ENCODE data around the gene WDFY2. TPM values are rescaled to one million over a fixed set of nuclear protein-coding genes. Genes with fewer than 3 reads are reported as not detected.

Gene WDFY2
- polyA plus RNA-seq, 3 donors = 6.5 to 40.1 (median 9.1) TPM

DNA sequence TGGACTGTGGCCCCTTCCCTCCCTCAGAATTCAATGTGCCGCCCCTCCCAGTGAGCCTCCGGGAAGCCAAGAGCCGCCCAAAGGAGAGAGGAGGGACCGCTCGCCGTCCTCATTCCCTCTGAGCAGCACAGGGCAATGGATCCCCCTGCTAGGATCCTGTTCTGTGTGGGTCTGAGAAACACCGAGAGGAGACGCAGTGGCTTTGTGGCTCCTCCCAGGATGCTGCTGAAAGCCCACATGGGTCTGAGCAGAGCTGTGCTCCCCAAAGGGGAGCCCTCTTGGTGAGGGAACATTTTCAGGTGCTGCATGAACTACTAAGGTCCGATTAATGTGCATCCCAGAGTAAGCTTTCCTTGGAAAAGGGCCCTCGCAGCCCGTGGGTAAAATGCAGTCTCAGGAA is 189.3 kb downstream of the WDFY2 start:
- WGBS (ENCODE audit: insufficient coverage) = 95% methylated on average over 5 of the region's 11 CpGs
- Mint-ChIP-seq H3K4me3 (no peak overlapping the region), H3K27me3 (ENCODE audit: low read depth in 3 of 3) (peaks cover 7 to 29% (median 16%) of the 10 kb centered on the region in 3 donors), H3K9me3 (peaks cover 0 to 4% (median 0%) of the 10 kb centered on the region in 7 donors), H3K4me1 (peaks cover 9% of the 10 kb centered on the region), H3K27ac (no peak overlapping the region), H3K36me3 (peaks cover 0 to 1% of the 10 kb centered on the region in 2 donors)
- Histone ChIP-seq H3K36me3 (replicated peaks in 1 of 2; ENCODE audit: control insufficient read depth in 1 of 2, insufficient read depth in 2 of 2, low read length in 2 of 2) (peaks cover 0 to 6% of the 10 kb centered on the region in 2 donors), H3K4me3 (replicated peaks in 1 of 3; ENCODE audit: low read depth in 2 of 3, low read length in 3 of 3) (no peak overlapping the region), H2AFZ (ENCODE audit: insufficient read depth, low read depth, low read length, poor library complexity, severe bottlenecking) (no peak overlapping the region), H3K9me3 (replicated peaks in 1 of 2; ENCODE audit: control insufficient read depth in 1 of 2, insufficient read depth in 1 of 2, low read length in 2 of 2) (no peaks in the 10 kb centered on the region), H3K27ac (ENCODE audit: low read depth in 1 of 2, low read length in 2 of 2) (no peak overlapping the region), H3K4me2 (replicated peaks; ENCODE audit: extremely low read depth, low read length, poor library complexity, severe bottlenecking) (no peak overlapping the region), H3K79me2 (ENCODE audit: insufficient read depth, low read length) (no peaks in the 10 kb centered on the region), H4K20me1 (ENCODE audit: insufficient read depth, low read length) (no peaks in the 10 kb centered on the region), H3K27me3 (ENCODE audit: control insufficient read depth in 2 of 2, insufficient read depth in 2 of 2, low read length in 2 of 2) (peaks cover 0 to 18% of the 10 kb centered on the region in 2 donors), H3K9ac (ENCODE audit: insufficient read depth, low read length, poor library complexity, severe bottlenecking) (no peak overlapping the region), H3K4me1 (ENCODE audit: control insufficient read depth in 1 of 2, insufficient read depth in 2 of 2, low read length in 2 of 2) (peaks cover 0 to 6% of the 10 kb centered on the region in 2 donors)
- TF ChIP-seq, protein P1, sequence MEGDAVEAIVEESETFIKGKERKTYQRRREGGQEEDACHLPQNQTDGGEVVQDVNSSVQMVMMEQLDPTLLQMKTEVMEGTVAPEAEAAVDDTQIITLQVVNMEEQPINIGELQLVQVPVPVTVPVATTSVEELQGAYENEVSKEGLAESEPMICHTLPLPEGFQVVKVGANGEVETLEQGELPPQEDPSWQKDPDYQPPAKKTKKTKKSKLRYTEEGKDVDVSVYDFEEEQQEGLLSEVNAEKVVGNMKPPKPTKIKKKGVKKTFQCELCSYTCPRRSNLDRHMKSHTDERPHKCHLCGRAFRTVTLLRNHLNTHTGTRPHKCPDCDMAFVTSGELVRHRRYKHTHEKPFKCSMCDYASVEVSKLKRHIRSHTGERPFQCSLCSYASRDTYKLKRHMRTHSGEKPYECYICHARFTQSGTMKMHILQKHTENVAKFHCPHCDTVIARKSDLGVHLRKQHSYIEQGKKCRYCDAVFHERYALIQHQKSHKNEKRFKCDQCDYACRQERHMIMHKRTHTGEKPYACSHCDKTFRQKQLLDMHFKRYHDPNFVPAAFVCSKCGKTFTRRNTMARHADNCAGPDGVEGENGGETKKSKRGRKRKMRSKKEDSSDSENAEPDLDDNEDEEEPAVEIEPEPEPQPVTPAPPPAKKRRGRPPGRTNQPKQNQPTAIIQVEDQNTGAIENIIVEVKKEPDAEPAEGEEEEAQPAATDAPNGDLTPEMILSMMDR (IDR thresholded peaks at IDR 0.05) = no peak
- no peak for DNase-seq
- intact Hi-C loops (cut with micrococcal nuclease) = no loop called here

DNA sequence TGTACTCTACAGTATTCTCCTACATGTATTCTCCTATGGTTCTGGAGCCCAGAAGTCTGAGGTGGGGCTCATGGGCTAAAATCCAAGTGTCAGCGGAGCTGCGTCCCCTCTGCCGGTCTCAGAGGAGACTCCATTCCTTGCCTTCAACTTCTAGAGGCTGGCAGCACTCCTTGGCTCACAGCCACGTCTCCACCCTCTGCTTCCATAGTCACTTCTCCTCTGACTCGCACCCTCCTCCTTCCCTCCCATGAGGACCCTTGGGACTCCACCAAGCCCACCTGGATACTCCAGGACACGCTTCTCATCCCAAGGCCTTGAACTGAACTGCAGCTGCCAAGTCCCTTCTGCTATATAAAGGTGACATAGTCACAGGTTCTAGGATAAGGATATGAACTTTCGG is 191.9 kb downstream of the WDFY2 start:
- no peak overlapping the region for H3K9ac ChIP-seq (ENCODE audit: insufficient read depth, low read length, poor library complexity, severe bottlenecking)
- Mint-ChIP-seq H3K9me3 (peaks cover 0 to 4% (median 0%) of the 10 kb centered on the region in 7 donors), H3K27me3 (ENCODE audit: low read depth in 3 of 3) (peaks cover 7 to 31% (median 21%) of the 10 kb centered on the region in 3 donors), H3K4me1 (peaks cover 10% of the 10 kb centered on the region), H3K27ac (peak overlapping the region in 1 of 7 donors; percentile 55), H3K36me3 (peaks cover 0 to 6% of the 10 kb centered on the region in 2 donors), H3K4me3 (no peak overlapping the region)
- H3K36me3 ChIP-seq (replicated peaks in 1 of 2; ENCODE audit: control insufficient read depth in 1 of 2, insufficient read depth in 2 of 2, low read length in 2 of 2) = no peaks in the 10 kb centered on the region
- no peak overlapping the region for H3K4me2 ChIP-seq (replicated peaks; ENCODE audit: extremely low read depth, low read length, poor library complexity, severe bottlenecking)
- intact Hi-C loops (cut with micrococcal nuclease) = no loop called here
- no peak overlapping the region for H3K27ac ChIP-seq (ENCODE audit: low read depth in 1 of 2, low read length in 2 of 2)
- H3K79me2 ChIP-seq (ENCODE audit: insufficient read depth, low read length) = no peaks in the 10 kb centered on the region
- TF ChIP-seq, protein P1 (IDR thresholded peaks at IDR 0.05) = no peak
- H3K4me1 ChIP-seq (ENCODE audit: control insufficient read depth in 1 of 2, insufficient read depth in 2 of 2, low read length in 2 of 2) = peaks cover 0 to 7% of the 10 kb centered on the region in 2 donors
- 50% methylated on average over 1 of the region's 7 CpGs for WGBS (ENCODE audit: insufficient coverage)
- H3K9me3 ChIP-seq (replicated peaks in 1 of 2; ENCODE audit: control insufficient read depth in 1 of 2, insufficient read depth in 1 of 2, low read length in 2 of 2) = no peaks in the 10 kb centered on the region
- no peaks in the 10 kb centered on the region for H4K20me1 ChIP-seq (ENCODE audit: insufficient read depth, low read length)
- H3K27me3 ChIP-seq (ENCODE audit: control insufficient read depth in 2 of 2, insufficient read depth in 2 of 2, low read length in 2 of 2) = peaks cover 0 to 18% of the 10 kb centered on the region in 2 donors
- no peak overlapping the region for H3K4me3 ChIP-seq (replicated peaks in 1 of 3; ENCODE audit: low read depth in 2 of 3, low read length in 3 of 3)
- DNase-seq = no peak
- no peak overlapping the region for H2AFZ ChIP-seq (ENCODE audit: insufficient read depth, low read depth, low read length, poor library complexity, severe bottlenecking)
